ENCODE measurements around the gene TREML1.
"Not testable (repeated sequence)": the region's sequence is repeated elsewhere in the genome, so short reads cannot be mapped to it uniquely, and the experiment has no call there.

TREML1 gene, protein sequence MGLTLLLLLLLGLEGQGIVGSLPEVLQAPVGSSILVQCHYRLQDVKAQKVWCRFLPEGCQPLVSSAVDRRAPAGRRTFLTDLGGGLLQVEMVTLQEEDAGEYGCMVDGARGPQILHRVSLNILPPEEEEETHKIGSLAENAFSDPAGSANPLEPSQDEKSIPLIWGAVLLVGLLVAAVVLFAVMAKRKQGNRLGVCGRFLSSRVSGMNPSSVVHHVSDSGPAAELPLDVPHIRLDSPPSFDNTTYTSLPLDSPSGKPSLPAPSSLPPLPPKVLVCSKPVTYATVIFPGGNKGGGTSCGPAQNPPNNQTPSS

DNA sequence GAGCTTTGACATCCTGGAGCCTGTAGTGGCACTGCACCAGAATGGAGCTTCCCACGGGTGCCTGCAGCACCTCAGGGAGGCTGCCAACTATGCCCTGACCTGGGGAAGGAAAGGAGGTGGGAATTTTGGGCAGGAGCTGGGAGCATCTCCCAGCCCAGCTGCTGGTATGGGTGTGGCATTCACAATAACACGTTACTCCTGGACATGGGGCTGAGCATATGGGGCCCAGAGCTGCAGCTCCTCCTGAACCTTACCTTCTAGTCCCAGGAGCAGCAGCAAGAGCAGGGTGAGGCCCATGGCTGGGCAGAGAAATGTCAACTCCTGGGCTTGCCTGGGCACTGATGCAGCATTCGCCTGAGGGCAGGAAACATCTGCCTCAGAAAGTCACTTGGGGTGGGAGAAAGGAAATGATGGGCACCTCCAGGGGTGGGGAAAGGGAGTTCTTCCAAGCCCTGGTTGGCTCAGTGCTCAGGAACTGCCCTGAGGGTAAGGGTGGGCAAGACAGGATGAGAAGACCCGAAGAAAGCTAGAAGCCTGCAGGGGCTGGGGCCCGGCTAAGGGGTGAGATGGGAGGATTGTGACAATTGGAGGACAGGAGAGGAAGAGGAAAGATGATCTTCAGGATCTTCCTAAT lies at the start of gene TREML1:
Gene TREML1, minus strand, starts transcription at position 356 of the 634 bp plus-strand sequence. Its CDS starts 59 bp downstream, at position 297.
- no peak for DNase-seq

- no peak for DNase-seq
Measured at GRCh38 chr6:41201764-41202173, 47.6 kb upstream of the TREML1 start.

GRCh38 chr6:41200901-41201763 lies 47.0 kb upstream of the TREML1 start, which contains the start of gene TREML2:
Gene TREML2, minus strand, starts transcription at chr6:41201149. Its CDS starts 141 bp downstream, at chr6:41201008.
- DNase-seq = no peak

DNA sequence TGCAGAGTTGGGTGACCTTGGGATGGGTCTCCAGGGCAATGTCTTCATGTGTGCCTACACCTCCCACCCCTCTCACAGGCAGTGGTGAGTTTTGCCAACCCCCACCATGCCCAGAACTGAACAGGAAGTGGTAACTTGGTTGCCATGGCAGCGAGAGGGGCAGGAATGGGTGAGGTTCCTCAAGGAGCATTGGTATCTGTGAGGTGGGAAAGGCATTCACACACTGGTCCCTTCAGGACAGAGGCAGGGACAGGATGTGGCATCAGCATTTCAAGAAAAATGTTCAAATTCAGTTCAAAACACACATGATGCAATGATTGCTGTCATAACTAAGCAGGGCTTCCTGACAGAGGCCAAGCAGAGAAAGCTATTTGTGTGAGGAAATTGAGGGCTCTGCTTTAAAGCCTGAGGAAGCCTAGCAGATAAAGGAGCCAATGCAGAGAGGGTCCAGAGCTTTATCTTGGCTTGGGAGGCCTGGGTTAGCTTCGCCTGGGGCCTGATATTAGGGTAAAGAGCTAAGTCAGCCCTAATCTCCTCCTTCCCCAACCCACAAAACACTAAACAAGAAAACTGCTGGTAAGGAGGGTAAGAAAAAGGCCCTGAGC lies 46.3 kb upstream of the TREML1 start:
- DNase-seq = peak in 1 of 14 donors; percentile 33

DNA sequence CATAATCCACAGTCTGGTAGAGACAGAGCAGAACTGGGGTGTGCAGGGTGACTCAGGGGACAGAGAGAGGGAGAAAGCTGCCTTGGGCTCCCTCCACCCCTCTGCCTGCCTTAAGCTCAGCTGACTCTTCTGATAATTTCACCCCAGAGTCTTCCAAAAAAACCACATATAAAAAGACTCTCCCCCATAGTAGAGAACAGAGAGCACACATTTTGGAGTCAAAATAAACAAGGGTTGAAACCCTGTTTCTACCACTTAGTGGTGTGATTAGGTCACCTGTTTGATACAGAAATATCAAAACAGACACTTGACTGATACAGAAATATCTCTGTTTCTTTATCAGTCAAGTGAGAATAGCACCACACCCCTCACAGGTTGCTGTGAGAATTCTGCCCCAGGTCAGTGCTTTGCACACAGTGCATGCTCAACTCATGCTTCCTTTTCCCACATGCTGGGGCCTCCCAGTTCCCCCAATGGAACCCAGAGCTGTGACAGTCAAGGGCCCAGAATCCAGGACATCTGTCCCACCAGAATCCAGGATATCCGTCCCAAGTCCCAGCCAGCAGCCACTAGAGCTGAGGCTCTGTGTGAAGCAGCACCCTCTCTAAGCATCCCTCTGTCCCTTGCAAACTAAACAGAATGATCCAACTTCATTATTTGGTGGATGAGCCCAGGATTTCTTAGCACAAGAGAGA lies 45.6 kb upstream of the TREML1 start:
- DNase-seq = no peak

DNA sequence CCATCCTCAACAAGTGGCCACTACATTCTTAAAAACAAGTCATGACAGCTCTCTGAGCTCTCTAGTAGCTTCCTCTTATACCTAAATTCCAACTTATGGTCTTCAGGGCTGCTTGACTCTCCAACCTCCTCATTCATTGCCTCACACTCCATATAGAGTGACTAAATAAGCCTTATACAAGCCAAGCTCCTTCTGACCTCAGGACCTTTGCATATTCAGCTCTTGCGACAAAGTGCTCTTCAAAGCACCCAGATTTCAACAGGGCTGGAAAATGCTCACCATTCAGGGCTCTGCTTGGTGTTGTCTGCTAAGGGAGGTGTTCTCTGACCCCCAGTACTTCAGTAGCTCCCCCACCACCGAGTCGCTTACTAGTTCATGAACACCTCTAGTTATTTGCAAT lies 43.1 kb upstream of the TREML1 start:
- DNase-seq = no peak

GRCh38 chr6:41194386-41194785 lies 40.2 kb upstream of the TREML1 start:
- no peak for DNase-seq

DNA sequence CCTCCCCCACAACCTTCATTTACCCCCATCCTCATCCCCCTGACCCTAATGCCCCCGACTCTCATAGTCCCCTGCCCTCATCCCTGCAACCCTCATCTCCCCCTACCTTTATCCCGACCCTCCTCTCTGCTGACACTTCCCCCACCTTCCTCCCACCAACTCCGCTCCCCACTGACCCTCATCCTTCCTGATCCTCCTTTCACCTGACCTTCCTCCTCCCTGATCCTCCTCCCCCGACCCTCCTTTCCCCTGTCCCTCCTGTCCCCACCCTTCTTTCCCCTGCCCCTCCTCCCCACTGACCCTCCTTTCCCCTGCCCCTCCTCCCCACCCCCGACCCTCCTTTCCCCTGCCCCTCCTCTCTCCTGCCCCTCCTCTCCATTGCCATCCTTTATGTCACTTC lies 39.7 kb upstream of the TREML1 start:
- DNase-seq = no peak

DNA sequence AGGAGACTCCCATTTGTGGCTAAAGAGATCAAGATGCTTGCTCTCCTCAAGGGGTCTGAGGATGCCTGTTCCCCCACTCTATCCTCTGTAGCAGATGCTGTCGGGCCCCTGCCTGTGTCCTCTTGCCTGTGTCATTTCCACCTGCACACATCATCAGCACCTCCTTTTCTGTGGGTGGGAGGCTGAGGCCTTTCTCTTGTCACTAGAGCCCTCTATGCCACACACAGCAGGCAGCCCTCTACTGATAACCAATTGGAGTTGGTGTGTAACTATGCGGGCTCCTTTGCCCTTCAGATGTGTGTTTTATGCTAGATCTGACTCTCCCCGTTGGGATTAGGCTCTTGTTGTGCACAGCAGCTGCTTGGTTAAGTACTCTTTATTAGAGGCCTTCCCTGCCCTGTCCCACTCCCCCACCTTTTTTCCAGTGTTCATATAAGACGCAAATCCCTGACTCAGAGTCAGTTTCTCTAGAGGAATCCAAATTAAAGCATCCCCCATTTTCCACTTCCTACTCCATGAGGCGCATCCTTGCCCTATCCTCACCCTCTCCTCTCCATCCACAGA lies 39.1 kb upstream of the TREML1 start:
- DNase-seq = no peak

GRCh38 chr6:41191569-41191968 lies 37.4 kb upstream of the TREML1 start:
- no peak for DNase-seq

DNA sequence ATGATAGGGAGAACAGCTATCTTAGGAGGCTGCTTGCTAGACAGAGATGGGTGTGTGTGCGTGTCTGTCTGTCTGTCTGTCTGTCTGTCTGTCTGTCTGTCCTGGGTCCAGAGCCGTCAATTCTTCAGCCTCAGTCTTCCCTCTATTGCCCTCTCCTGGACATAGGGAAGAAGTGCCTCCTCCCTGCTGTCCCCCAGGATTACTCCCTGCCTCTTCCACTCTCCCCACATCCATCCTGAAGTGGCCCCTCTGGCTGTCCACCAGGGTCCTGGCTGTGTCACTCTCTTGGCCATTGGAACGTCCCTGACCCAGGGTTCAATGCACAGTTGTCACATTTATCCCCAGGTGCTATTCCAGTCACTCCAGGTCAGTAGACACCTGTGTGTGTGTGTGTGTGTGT lies 36.6 kb upstream of the TREML1 start:
- DNase-seq = no peak

DNA sequence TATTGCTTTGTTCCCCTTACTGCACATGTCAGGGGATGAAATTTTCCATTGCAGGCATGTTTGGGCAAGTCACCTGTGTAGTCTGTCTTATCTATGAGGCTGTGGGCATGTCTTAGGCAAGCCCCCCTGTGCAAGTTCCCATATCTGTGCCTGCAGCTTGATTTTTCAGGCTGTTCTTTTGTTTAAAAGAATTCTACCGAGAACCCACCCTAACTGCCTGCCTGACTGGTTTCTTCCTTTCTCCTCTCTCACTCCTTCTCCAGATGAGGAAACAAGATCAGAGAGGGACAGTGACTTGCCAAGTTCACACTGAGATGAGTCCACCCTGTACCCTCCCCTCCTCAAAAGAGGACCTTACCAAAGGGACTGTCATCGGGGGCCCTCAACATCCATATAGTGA lies 35.8 kb upstream of the TREML1 start:
- DNase-seq = no peak

- DNase-seq = not testable (repeated sequence)
Measured at GRCh38 chr6:41189046-41189445, 34.9 kb upstream of the TREML1 start.

GRCh38 chr6:41187924-41188886 lies 34.1 kb upstream of the TREML1 start:
- no peak for DNase-seq

- no peak for DNase-seq
Measured at GRCh38 chr6:41186031-41186562, 31.9 kb upstream of the TREML1 start.

DNA sequence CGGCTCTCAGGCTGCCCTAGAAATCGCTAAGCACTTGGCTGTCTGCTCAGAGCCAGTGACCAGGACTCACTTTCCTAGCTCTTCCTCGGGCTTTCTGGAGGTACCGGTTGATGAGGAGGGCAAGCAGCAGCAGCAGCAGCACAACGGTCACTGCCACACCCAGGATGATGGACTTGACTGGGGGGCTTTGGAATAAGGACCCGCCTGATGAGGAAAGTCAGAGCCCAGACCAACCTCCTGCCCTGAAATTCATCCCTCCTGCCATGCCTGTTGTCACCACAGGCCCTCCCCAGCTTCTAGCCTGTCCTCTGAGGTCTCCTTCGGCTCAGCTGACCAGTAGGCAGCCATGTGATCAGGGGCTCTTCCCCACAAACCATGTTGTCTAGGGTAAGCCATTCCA lies 30.6 kb upstream of the TREML1 start:
- DNase-seq = no peak

GRCh38 chr6:41182069-41183034 lies 28.2 kb upstream of the TREML1 start:
- DNase-seq = peak in 4 of 14 donors; percentile 18 to 36 (median 27)

DNA sequence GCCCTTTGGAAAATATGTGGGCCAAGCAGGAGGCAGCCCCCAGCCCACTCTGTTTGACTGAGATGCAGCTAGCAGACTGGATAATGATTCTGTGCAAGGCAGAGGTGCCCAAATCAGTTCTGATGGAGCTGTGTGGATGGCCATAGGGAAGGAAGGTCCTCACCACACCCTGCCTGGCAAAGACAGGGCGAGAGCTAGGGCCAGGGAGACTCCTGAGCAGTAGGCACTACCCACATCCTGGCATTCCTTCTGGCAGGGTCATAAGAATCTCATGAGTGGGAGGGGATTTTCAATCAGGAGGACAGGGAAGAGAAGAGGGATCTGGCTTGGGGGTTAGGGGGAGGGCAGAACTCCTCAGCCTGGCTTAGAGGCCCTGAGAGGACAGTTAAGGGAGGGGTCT lies 27.4 kb upstream of the TREML1 start:
- no peak for DNase-seq

- no peak for DNase-seq
Measured at GRCh38 chr6:41179163-41179562, 25.0 kb upstream of the TREML1 start.

All from C1 segment of cervical spinal cord (tissue), 14 donors.